ENCODE results near the gene RBMS3. TPM values are rescaled to one million over a fixed set of nuclear protein-coding genes. Genes with fewer than 3 reads are reported as not detected.

Gene RBMS3
- total and polyA plus RNA-seq, 2 experiments from 2014 or later, result 3.2 to 7.4 TPM

- TF ChIP-seq ZNF462 (CRISPR knock-in tag; IDR thresholded peaks at IDR 0.05), result no peak
- no peak for TF ChIP-seq JUNB (IDR thresholded peaks at IDR 0.05; ENCODE audit: unreplicated experiment)
Observed at GRCh38 chr3:29581311-29581710, 300.4 kb downstream of the RBMS3 start (continued).

GRCh38 chr3:29582273-29582672 is 301.4 kb downstream of the RBMS3 start:
- no peak overlapping the region for H3K4me3 Mint-ChIP-seq
- H3K27ac Mint-ChIP-seq, result no peak overlapping the region
- H3K36me3 ChIP-seq (ENCODE audit: insufficient read depth), result no peaks in the 10 kb centered on the region
- no peak for ATAC-seq
- H3K36me3 Mint-ChIP-seq (ENCODE audit: low read depth), result no peaks in the 10 kb centered on the region
- H3F3A ChIP-seq (replicated peaks; ENCODE audit: low read depth), result no peaks in the 10 kb centered on the region
- H3K27me3 ChIP-seq (ENCODE audit: insufficient read depth), result no peaks in the 10 kb centered on the region
- H4K20me1 ChIP-seq (replicated peaks; ENCODE audit: insufficient read depth), result no peaks in the 10 kb centered on the region
- H3K4me1 ChIP-seq (ENCODE audit: insufficient read depth), result no peaks in the 10 kb centered on the region
- no peak overlapping the region for H3K4me2 ChIP-seq
- H3K4me1 Mint-ChIP-seq, result no peaks in the 10 kb centered on the region
- H3K4me3 ChIP-seq, result no peak overlapping the region
- no peak for TF ChIP-seq ETS1 (IDR thresholded peaks at IDR 0.05)
- no peak for TF ChIP-seq ZNF462 (CRISPR knock-in tag; IDR thresholded peaks at IDR 0.05)
- TF ChIP-seq ZNF114 (CRISPR knock-in tag; IDR thresholded peaks at IDR 0.05), result no peak
- no peak for TF ChIP-seq STAT1 (IDR thresholded peaks at IDR 0.05; ENCODE audit: unreplicated experiment)
- DNase-seq (ENCODE audit: low spot score), result no peak
- H3K9me2 ChIP-seq (ENCODE audit: insufficient read depth), result no peaks in the 10 kb centered on the region
- H3K79me2 ChIP-seq (replicated peaks; ENCODE audit: insufficient read depth), result no peaks in the 10 kb centered on the region
- H2AFZ ChIP-seq, result no peak overlapping the region
- H3K27ac ChIP-seq (ENCODE audit: low read depth), result no peak overlapping the region
- H3K9me3 Mint-ChIP-seq, result no peaks in the 10 kb centered on the region
- H3K27me3 Mint-ChIP-seq (ENCODE audit: insufficient read depth, low read depth, poor library complexity), result no peaks in the 10 kb centered on the region
